Suprapubic skin (tissue), 4 donors: Measurements from ENCODE around the gene PET117. TPM values are rescaled to one million over a fixed set of nuclear protein-coding genes. Genes with fewer than 3 reads are reported as not detected.

Source experiments
- DNase-seq, 2 donors: peaks; one replicate each; pipeline ENCODE4 v3.0.0-alpha.2; 2019; ENCODE audit warnings: low spot score in 2 of 2
- H3K27ac ChIP-seq: fragments of 200-600 bp; sonication (generic); one replicate; pipeline ENCODE4 v1.5.1; 2019
- H3K27me3 ChIP-seq: fragments of 200-600 bp; sonication (generic); one replicate; pipeline ENCODE4 v1.5.1; 2019
- H3K36me3 ChIP-seq: fragments of 200-600 bp; sonication (generic); one replicate; pipeline ENCODE4 v1.5.1; 2019
- H3K4me1 ChIP-seq: fragments of 200-600 bp; sonication (generic); one replicate; pipeline ENCODE4 v1.5.1; 2019
- H3K4me3 ChIP-seq: fragments of 200-600 bp; sonication (generic); one replicate; pipeline ENCODE4 v1.5.1; 2019; ENCODE audit warnings: mild to moderate bottlenecking
- H3K9me3 ChIP-seq: fragments of 200-600 bp; sonication (generic); one replicate; pipeline ENCODE4 v1.5.1; 2019
- CTCF ChIP-seq, 2 donors: fragments of 200-600 bp in 1 of 2; fragments of 450-650 bp in 1 of 2; sonication (generic) in 1 of 2; IDR thresholded peaks; one replicate each; pipeline ENCODE4 v1.5.1; 2016 to 2019; ENCODE audit warnings: antibody characterized with exemption in 2 of 2, mild to moderate bottlenecking in 1 of 2, moderate library complexity in 1 of 2
- EP300 ChIP-seq: sonication (generic); formaldehyde crosslinking; IDR thresholded peaks from one replicate; pipeline ENCODE4 v1.6.1; 2017; ENCODE audit warnings: antibody characterized with exemption
- POLR2A ChIP-seq, 2 donors: fragments of 450-650 bp; IDR thresholded peaks; one replicate each; pipeline ENCODE4 v1.6.1; 2017; ENCODE audit warnings: antibody characterized with exemption in 2 of 2, mild to moderate bottlenecking in 2 of 2, moderate library complexity in 2 of 2
- POLR2AphosphoS5 ChIP-seq, 3 donors: sonication (generic); formaldehyde crosslinking; IDR thresholded peaks; one replicate each; pipeline ENCODE4 v1.6.1; 2017; ENCODE audit warnings: antibody characterized with exemption in 3 of 3
- WGBS: methylation state at CpG from one replicate; pipeline ENCODE4 v1.1.5; 2018; 5-methylcytosine and 5-hydroxymethylcytosine counted together
- total RNA-seq, 4 donors: library from RNA; depleted of rRNA; stranded (reverse); fragments of >200 nt; gene quantifications; one replicate each; pipeline ENCODE4 v1.1.0, GENCODE V29; 2016

The PET117 gene
- total RNA-seq, 4 donors from 2014 or later: 12.3 to 20.3 (median 17.7) TPM

- 79% methylated on average over 2 of the region's 2 CpGs for WGBS
- Histone ChIP-seq H3K27ac (no peak overlapping the region), H3K4me1 (peaks cover 33% of the 10 kb centered on the region), H3K27me3 (no peaks in the 10 kb centered on the region), H3K4me3 (no peak overlapping the region), H3K36me3 (peaks cover 7% of the 10 kb centered on the region), H3K9me3 (no peaks in the 10 kb centered on the region)
- no peak for DNase-seq
- TF ChIP-seq CTCF (IDR thresholded peaks at IDR 0.05) (no peak), POLR2AphosphoS5 (IDR thresholded peaks at IDR 0.05) (no peak), EP300 (no peak), POLR2A (IDR thresholded peaks at IDR 0.05) (no peak)
Measured at GRCh38 chr20:18139832-18140231, 2.2 kb downstream of the PET117 start.

GRCh38 chr20:18144541-18145099, 7.0 kb downstream of the PET117 start:
- H3K36me3 ChIP-seq: peaks cover 25% of the 10 kb centered on the region

GRCh38 chr20:18154342-18154741, 16.7 kb downstream of the PET117 start:
- TF ChIP-seq POLR2A (IDR thresholded peaks at IDR 0.05): no peak
- no peak for DNase-seq
- Histone ChIP-seq H3K4me3 (no peak overlapping the region), H3K27me3 (no peaks in the 10 kb centered on the region), H3K9me3 (no peaks in the 10 kb centered on the region), H3K4me1 (no peaks in the 10 kb centered on the region), H3K36me3 (peaks cover 62% of the 10 kb centered on the region), H3K27ac (no peak overlapping the region)
- 95% methylated on average over 9 of the region's 9 CpGs for WGBS

More at GRCh38 chr20:18144541-18145099, 7.0 kb downstream of the PET117 start:
- WGBS: 90% methylated on average over 1 of the region's 1 CpG
- no peak overlapping the region for H3K27ac ChIP-seq
- H3K27me3 ChIP-seq: no peaks in the 10 kb centered on the region
- H3K4me3 ChIP-seq: no peak overlapping the region
- H3K9me3 ChIP-seq: no peaks in the 10 kb centered on the region
- no peak for DNase-seq
- H3K4me1 ChIP-seq: peaks cover 13% of the 10 kb centered on the region
- TF ChIP-seq POLR2A (IDR thresholded peaks at IDR 0.05) (no peak), CTCF (IDR thresholded peaks at IDR 0.05) (no peak), POLR2AphosphoS5 (IDR thresholded peaks at IDR 0.05) (no peak), EP300 (no peak)

- Histone ChIP-seq H3K4me1 (no peaks in the 10 kb centered on the region), H3K4me3 (no peak overlapping the region), H3K27me3 (no peaks in the 10 kb centered on the region), H3K9me3 (no peaks in the 10 kb centered on the region), H3K27ac (no peak overlapping the region), H3K36me3 (peaks cover 64% of the 10 kb centered on the region)
- 97% methylated on average over 4 of the region's 4 CpGs for WGBS
- DNase-seq: no peak
- TF ChIP-seq POLR2A (IDR thresholded peaks at IDR 0.05): no peak
- TF ChIP-seq EP300: no peak
- TF ChIP-seq CTCF (IDR thresholded peaks at IDR 0.05): no peak
- no peak for TF ChIP-seq POLR2AphosphoS5 (IDR thresholded peaks at IDR 0.05)
Measured at GRCh38 chr20:18156045-18156444, 18.4 kb downstream of the PET117 start.

- peaks cover 52% of the 10 kb centered on the region for H3K36me3 ChIP-seq
- TF ChIP-seq CTCF (IDR thresholded peaks at IDR 0.05) (no peak), POLR2AphosphoS5 (IDR thresholded peaks at IDR 0.05) (no peak), EP300 (no peak), POLR2A (IDR thresholded peaks at IDR 0.05) (no peak)
- 88% methylated on average over 2 of the region's 2 CpGs for WGBS
- peaks cover 10% of the 10 kb centered on the region for H3K4me1 ChIP-seq
- no peaks in the 10 kb centered on the region for H3K9me3 ChIP-seq
- no peak overlapping the region for H3K4me3 ChIP-seq
- no peaks in the 10 kb centered on the region for H3K27me3 ChIP-seq
- no peak overlapping the region for H3K27ac ChIP-seq
- DNase-seq: no peak
Measured at GRCh38 chr20:18164356-18164755, 26.7 kb downstream of the PET117 start.

GRCh38 chr20:18165553-18165952, 27.9 kb downstream of the PET117 start:
- Histone ChIP-seq H3K27ac (no peak overlapping the region), H3K27me3 (no peaks in the 10 kb centered on the region), H3K36me3 (peaks cover 41% of the 10 kb centered on the region), H3K4me3 (no peak overlapping the region), H3K9me3 (no peaks in the 10 kb centered on the region), H3K4me1 (peaks cover 10% of the 10 kb centered on the region)
- DNase-seq: no peak
- WGBS: 73% methylated on average over 3 of the region's 3 CpGs
- TF ChIP-seq CTCF (IDR thresholded peaks at IDR 0.05): no peak
- TF ChIP-seq POLR2A (IDR thresholded peaks at IDR 0.05): no peak
- no peak for TF ChIP-seq POLR2AphosphoS5 (IDR thresholded peaks at IDR 0.05)
- no peak for TF ChIP-seq EP300
